GM19043 (cell line): ENCODE data around the gene GALNS.

Experiments used
- ATAC-seq: cut with Tn5 transposase; IDR thresholded peaks from one replicate; pipeline ENCODE4 v1.9.1; 2021; ENCODE audit warnings: low read depth; ENCODE audit not compliant: unreplicated experiment

The GALNS gene

DNA sequence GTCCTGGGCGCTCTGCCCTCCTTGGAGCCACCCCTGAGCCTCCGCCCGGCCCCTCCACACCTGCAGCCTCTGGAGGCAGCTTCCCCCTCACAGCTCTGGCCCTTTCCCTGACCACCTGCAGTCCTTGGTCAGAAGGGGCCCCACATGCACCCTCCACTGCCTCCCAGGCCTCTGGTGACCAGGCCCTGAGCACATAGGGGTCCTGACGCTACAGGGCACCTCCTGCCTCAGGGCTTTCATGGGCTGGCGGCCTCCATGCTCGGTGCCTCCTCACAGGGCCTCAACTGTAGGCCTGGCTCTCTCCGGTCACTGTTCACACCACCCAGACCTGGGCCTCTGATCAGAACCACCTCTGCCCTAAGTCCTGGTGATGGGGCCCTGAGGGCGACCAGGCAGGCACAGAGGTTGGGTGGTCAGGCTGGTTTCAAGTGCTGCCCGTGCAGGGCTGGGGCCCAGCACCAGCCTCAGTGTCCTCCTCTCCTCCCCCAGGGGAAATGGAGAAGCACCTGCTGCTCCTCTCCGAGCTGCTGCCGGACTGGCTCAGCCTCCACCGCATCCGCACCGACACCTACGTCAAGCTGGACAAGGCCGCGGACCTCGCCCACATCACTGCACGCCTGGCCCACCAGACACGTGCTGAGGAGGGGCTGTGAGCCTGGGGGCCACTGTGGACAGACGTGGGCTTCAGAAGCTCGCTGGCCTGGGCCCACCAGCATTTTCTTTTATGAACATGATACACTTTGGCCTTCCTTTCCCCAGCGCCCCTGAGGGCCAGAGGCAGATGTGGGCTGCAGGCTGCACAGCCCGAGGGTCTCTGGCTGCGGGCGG, 48.9 kb downstream of the GALNS start:
- no peak for ATAC-seq

DNA sequence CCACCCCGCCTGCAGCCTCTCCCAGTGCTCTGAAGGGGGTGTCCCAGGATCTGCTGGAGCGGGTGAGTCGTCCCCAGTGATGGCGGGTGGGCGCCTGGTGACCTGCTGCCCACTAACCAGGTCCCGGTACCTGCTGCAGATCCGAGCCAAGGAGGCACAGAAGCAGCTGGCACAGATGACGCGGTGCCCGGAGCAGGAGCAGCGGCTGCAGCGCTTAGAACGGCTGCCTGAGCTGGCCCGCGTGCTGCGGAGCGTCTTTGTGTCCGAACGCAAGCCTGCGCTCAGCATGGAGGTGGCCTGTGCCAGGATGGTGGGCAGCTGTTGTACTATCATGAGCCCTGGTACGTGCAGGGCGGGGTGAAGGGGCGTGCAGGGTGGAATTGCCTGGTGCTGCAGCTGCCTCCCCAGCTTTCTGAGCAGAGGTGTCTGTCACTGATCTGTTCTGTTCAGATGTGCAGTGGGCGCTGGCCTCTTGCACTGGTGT, 49.6 kb downstream of the GALNS start:
- ATAC-seq: no peak

DNA sequence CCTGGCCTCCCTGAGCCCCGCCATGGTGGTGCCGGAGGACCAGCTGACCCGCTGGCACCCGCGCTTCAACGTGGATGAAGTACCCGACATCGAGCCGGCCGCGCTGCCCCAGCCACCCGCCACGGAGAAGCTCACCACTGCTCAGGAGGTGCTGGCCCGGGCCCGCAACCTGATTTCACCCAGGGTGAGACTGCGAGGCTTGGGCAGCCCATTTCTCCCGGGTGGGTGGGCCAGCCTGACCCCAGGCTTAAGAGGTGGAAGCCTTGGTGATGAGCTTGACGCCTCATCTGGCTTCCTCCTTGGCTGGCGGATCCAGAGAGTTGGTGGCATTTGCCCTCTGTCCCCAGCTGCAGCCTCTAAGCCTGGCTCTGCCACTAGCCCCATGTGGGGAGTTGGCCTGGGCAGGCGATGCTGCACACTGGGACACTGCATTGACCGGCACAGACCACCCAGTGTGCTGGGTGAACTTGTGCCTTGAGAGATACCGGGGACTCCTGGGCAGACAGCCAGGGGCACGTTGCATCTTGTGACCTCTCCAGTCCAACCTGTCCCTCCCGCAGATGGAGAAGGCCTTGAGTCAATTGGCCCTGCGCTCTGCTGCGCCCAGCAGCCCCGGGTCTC, 50.1 kb downstream of the GALNS start:
- no peak for ATAC-seq

DNA sequence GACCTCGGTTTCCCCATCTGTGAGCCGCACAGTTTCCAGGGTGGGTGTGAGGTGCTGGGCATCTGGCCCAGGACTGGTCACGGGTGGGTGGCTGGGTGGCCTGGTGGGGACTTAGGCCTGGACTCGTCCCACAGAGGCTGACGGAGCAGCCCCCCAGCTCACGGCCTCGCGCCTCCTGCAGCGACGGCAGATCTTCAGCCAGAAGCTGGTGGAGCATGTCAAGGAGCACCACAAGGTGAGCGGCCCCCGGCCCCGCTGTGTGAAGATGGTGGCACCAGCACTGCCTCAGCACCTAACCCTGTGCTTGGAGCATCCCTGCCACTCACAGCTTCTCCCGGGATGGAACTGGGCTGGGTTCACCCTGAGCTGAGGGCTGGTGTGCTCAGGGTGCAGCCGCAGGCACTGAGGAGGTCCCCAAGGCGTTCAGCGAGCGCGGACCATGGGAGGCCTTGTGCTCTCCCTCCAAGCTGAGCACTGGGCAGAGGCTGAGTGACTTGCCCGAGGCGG, 50.8 kb downstream of the GALNS start:
- no peak for ATAC-seq

DNA sequence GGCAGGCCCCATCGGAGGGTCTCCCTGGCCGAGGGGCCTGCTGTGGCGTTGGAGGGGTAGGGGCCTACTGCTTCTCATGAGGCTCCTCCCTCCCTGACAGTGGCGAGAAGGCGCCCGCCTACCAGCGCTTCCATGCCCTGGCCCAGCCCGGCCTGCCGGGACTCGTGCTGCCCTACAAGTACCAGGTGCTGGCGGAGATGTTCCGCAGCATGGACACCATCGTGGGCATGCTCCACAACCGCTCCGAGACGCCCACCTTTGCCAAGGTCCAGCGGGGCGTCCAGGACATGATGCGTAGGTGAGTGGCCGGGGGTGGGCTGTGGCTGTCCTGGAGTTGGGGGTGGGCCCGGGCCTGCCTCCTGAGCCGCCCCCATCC, 51.4 kb downstream of the GALNS start:
- ATAC-seq: no peak

DNA sequence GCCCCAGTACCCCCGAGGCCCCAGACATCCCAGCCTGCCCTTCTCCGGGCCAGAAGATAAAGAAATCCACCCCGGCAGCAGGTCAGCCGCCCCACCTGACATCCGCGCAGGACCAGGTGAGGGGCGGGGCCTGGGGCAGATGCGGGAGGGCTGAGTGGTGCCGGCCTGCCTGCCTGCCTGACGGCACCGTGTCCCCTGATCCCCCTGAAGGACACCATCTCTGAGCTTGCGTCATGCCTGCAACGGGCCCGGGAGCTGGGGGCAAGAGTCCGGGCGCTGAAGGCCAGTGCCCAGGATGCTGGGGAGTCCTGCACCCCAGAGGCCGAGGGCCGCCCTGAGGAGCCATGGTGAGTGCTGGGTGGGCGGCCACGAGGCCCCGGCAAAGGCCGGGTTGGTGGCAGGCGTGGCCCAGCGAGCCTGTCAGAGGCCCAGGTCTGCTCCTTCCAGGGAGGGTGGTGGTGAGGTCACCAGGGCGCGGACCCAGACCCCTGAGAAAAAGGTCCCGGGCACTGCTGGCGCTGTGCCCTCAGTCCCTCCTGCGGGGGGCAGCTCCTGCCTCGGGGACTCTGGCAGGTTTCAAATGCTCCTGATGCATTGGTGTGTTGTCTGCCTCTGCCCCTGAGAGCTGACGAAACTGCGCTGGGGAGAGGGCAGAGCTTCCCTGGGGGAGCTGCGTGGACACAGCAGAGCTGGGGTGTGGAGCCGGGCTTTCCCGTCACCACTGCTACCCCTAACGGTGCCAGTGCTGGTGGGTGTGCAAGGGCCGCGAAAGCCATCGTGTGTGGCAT, 52.0 kb downstream of the GALNS start:
- no peak for ATAC-seq

DNA sequence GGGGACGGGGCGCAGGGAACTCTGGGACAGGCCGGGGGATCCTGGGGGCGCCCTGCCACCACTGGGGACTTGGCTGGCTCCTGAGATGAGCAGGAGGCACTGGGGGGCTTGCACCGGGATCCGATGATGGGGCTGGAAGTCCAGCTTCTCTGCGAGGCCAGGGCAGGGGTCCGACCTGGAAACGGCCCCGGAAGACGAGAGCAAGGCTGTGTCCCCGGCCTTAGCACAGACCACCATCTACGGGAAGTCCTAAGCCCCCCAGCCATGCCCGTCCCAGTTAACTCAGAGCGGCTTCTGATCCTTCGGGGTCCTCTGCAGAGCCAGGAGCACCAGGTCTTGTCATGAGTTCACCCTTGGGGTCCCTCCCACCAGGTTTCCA, 52.6 kb downstream of the GALNS start:
- no peak for ATAC-seq

DNA sequence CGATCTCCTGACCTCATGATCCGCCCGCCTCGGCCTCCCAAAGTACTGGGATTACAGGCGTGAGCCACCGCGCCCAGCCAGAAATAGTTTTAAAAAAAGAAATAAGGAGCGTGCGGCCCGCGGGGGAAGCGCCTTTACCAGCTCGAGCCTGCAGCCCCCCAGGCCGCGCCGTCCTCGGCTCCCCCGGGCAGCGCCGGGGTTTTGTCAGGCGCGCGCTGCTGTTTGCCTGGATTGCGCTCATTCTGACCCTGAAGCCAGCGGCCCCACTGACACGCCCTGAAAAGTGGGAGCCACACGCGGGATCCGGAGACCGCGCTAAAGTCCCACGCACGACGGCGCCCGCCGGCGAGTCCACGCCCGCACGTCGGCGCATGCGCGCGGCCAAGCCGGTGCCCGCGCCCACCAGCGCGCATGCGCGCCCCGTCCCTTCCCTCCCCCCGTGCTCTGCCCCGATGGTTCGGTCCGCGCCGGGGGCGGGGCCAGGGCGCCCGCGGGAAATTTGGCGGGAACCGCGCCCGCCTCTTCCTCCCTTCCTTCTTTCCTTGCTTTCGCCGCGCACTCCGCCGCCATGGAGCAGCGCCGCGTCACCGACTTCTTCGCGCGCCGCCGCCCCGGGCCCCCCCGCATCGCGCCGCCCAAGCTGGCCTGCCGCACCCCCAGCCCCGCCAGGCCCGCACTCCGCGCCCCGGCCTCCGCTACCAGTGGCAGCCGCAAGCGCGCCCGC, 53.3 kb downstream of the GALNS start, which contains the start of gene CDT1:
CDT1 (plus strand) TSS at position 526 of the 724 bp plus-strand sequence; CDS start at position 569, 43 bp downstream.
- ATAC-seq: no peak

DNA sequence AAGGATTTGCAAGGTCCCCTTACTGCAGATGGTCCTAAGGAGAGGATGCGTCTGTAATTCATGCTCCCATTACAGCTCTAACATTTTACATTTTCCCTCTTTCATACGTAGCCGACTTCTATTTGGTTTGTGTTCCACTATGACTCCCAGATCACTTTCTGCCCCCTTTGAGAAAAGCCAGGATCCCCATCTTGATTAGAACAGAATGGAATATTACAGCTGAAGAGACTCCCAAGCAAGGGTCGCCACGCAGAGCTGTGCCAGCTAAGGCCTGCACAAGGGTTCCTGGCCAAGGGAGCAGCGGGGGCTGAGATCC, 56.5 kb downstream of the GALNS start:
- no peak for ATAC-seq

DNA sequence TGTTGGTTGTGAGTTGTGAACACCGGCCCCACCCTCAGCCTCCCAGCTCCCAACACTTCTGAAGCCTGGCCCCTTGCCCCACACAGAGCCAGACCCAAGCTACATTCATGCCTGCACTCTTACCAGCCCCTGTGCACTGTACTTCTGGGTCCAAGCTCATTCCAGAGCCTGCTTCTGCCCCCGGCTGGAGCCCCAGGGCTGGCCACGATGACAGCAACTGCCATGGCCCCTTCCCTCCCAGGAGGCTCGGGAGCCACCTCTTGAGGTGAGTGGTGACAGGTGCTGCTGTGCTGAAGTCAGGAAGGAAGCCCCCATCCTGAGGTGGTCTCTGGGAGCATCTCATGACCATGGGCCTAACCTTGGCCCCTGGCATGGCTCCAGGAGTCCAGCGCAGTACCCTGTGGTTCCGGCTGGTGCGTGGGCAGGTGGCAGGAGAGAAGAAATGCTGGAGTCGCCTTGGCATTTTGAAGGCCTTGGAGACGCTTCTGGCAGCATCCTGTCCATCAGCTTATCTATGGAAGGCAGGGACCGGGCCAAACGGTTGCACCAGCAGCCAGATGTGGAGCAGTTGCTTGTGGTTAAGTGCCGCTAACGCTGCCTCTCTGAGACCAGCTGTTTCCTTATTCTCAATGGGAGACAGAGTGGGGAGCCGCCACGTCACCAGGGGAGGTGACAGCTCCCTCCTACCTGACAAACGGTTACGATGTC, 57.0 kb downstream of the GALNS start:
- no peak for ATAC-seq

DNA sequence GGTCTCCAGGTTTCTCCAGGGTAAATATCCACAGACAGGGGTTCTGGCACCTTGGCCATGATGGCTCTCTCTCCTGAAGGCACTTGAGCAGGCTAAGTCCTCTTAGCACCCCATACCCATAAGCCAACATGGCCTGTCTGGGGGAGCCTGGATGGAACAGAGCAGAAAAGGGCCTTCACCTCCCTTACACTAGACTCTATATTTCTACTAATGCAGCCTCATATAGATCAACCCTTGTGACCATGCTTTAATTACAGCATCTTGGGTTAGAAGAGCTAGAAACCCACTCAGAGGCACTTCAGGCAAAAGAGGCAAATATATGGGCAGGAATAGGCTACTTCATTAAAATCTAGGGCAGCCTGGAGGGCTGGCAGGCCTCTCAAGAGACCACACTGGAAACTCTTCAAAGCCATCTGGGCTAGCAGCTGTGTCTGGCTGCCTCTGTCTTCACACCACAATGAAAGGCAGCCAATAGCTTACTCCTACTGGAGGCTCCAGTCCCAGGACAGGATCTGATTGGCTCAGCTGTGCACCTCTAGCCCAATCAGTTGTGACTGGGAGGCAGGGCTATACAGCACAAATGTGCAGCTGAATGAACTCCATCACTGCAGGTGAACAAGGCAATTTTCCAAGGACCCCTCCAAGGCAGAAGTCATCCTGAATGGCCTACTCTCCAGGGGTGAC, 57.8 kb downstream of the GALNS start:
- ATAC-seq: no peak

DNA sequence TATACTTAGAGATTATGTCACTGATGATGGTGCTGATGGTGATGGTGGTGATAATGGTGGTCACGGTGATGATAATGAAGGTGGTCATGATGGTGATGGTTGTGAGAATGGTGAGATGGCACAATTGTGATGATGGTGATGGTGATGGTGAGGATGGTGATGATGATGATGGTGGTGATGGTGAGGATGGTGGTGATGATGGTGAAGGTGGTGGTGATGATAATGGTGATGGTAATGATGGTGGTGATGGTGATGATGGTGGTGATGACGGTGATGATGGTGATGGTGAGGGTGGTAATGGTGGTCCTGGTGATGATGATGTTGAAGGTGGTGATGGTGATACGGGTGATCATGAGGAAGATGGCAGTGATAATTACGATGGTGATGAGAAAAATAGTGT, 58.7 kb downstream of the GALNS start:
- ATAC-seq: no peak

DNA sequence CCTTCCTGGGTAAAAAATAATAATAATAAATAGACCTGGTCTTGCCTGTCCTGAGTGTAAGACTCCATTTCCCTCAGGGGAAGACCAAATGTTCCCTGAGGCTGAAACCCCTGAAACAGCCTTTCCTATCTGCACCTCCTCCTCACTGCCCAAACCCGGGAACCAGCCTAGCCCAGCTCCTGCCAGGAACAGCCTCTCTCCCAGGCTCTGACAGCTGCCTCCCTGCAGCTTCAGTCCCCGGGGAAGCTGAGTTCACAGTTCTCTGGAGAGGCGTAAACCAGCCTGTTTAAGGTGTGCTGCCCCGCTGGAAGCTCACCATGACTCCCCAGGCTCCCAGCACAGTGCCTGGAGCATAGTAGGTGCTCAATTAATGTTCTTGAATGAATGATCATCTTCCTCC, 60.5 kb downstream of the GALNS start:
- ATAC-seq: no peak

DNA sequence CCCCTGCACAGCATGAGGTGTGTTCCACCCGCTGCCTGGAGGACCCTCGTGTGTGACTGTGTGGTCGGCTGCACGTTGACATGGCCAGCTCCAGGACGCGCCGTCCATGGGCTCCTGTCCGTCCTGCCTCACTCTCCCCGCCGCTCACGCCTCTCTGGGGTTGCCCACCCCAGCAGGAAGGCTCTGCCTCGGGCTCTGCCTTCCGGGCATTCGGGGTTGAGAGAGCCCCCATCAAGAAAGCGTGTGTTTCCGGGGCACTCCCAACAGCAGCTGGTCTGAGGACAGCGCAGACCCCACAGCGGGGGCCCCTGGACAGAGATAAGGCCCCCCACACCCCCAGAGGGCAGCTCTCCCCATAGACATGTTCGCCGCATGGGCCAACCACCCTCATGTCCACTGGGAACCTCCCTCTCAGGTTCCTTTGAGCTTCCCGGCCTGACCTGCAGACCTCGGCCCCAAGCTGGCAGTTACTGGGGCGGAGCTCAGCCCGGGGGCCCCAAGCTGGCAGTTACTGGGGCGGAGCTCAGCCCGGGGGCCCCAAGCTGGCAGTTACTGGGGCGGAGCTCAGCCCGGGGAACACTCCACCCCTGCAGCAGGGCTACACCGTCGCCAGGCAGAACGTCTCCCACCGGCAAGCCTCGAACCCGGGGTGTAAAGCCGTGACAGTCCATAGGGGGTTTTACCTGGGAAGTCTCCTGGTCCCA, 63.3 kb downstream of the GALNS start:
- no peak for ATAC-seq

DNA sequence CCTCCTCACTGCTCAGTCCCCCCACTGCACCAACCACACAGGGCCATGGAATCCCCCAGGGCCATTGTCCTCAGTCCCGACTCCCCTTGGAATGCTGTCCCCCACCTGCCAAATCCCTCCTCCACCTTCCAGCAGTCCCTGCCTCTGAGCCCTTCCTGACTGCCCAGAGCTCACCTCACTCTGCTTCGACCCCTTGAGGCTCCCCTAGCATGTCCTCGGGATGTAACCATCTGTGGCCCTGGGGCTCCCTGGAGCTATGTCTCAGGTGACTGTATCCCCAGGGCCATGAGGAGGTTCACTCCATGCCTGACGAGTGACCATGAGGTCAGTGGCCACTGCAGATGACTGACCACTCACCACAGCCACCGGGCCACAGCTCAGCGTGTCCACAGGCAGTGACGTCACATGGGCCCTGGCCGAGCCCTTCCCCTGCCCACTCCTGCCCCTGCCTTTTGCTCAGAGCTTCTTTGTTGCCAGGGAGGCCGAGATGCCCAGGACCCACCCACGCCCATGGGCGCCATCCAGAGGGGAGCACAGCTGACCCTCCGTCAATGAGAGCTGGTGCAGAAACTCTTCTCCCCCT, 64.0 kb downstream of the GALNS start:
- ATAC-seq: no peak

DNA sequence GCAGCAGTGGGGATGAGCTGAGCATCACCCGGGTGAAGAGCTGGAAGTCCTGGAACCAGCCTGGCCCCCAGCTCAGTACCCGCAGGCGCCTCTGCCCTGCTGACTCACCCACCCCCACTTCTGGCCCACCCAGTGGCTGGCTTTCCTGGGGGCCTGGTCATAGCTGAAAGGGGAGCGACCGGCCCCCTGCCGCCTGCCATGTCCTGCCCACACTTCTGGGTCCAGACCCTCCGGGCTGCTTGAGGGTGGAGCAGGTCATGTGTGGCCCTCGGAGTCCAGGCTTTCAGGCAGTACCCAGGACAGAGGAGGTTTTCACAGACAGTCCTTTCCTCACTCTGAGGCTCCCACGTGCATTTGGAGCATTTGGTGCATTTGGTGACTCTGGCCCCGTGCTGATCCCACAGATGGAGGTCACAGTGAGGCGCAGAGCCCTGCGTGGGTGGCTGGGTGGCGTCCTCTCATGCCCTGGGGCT, 64.6 kb downstream of the GALNS start:
- ATAC-seq: no peak

DNA sequence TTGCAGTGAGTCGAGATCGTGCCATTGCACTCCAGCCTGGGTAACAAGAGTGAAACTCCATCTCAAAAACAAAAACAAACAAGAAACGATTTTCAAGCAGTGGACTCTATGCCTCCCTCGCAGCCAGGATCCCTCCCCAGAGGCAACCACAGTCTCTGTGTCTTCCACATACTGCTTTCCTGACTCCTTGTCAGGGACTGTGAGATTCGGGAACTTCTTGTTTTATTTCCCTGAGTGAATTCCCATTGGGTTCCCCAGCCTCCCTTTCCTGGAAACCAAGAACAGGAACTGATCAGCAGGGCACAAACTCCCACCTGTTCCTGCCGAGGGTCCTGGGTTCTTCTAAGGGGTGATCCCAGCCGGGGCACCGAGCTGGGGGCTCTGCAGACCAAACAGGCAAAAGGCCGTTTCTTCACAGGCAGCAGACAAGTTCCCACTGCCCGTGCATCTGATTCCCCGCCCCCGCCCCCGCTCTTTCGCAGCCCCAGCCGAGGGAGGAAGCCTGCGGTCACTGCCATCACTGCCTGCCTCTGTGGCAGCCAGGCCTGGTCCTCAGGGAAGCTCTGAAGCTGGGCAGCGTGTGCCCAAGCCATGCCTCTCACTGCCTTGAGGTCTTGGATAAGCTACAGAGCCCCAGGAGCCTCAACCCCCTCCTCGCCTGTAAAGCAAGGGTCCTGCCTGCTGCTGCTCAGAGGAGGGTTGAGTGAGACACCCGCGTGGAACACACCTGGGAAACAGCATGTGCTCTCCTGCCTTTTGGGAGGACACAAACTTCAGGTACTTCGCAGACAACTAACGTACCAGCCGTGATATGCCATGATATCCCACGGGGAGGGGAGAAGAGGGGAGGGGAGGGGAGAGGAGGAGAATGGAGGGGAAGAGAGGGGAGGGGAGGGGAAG, 66.2 kb downstream of the GALNS start:
- ATAC-seq: no peak
